Measurements from ENCODE around the gene BTLA.
"Not testable (repeated sequence)": the region's sequence is repeated elsewhere in the genome, so short reads cannot be mapped to it uniquely, and the experiment has no call there.

Gene BTLA

DNA sequence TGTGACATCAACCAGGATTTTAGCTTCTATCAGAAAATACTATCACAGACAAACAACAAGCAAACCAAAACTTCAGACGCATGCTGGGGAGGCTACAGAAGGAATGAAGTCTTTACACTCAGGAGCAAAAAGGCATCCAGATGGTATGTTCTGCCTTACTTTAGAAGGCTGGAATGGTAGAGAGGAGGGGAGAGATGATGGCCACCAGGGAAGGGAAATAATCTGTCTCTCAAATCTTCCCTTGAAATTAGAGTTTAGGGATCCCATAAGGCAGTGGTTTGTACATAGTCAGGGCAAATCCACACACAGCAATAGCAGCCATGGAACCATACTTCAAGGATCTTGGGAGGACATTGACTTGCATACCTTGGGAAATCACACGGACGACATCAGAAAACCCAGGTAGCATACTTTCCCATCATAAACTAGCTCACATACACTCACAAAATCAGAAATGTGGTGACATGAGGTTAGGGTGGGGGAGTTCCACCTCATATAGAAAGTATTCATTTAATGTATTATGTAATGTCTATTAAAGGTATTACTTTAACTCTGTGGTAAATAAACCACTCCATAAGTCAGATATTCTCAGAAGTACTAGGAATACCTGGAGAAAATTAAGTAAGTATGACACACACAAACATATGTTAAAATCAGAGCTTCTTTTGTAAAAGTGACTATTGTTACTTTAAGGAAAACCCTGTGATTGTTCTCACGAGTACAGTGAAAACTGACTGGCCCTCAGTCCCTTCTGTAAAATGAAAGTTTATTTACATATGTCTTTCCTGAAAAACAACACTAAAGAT is 9.4 kb downstream of the BTLA start:
- DNase-seq = no peak

DNA sequence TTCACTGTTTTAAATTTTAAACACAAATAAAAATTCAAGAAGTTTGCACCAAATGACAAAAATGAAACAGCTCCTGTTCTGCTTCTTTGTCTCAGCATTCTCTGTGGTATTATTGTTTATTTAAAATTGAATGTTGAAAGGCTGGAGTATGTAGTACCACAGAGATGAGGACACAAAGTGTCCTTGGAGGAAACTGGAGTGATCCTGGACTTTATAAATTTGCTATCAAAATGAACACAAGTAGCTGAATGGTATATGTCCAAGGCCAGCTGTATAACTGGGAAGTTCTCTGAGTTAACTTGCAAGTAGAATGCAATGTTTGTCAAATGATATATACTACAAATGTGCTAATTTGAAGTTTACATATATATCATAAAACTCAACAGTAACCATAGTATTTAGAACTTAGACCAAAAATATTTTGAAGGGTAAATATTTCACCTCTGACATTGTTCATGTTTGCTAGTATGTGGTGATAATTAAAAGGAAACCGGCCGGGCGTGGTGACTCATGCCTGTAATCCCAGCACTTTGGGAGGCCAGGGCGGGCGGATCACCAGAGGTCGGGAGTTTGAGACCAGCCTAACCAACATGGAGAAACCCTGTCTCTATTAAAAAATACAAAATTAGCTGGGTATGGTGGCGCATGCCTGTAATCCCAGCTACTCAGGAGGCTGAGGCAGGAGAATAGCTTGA is 12.3 kb downstream of the BTLA start:
- DNase-seq = no peak

DNA sequence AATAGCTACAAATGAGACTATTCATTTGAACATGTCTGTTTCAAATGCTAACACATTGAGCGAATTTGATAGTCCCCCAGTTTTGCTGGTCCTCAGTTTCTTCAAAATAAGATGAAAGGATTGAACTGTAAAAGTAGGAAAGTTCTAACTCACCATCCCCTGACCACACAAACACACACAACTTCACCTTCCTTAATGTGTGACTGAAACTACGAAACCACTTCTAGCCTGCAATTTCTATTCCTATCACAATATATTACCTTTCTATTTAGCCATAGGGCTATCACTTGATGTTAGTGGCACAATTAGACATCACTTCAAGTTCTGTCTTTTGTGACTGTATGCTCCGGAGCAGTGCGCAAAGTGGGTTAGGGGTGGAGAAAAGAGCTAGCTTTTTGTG is 14.9 kb downstream of the BTLA start:
- no peak for DNase-seq

DNA sequence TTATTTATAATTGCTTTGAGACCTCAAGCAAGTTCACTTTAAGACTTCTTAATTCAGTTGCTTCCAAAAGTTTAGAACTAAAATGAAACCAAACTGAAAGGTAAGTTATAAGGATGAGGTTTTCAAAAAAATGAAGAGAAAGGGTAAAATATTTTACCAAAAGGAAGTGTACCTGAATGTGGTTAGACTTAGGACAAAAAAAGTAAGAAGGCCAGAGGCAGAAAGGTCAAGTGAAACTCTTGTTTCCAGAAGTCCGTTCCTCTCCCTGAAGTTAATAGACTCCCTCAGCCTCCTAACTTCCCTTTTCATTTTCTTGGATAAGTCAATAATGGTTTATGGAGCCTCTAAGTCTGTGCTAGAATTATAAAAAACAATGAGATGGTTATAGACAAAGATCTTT is 16.6 kb downstream of the BTLA start:
- no peak for DNase-seq

DNA sequence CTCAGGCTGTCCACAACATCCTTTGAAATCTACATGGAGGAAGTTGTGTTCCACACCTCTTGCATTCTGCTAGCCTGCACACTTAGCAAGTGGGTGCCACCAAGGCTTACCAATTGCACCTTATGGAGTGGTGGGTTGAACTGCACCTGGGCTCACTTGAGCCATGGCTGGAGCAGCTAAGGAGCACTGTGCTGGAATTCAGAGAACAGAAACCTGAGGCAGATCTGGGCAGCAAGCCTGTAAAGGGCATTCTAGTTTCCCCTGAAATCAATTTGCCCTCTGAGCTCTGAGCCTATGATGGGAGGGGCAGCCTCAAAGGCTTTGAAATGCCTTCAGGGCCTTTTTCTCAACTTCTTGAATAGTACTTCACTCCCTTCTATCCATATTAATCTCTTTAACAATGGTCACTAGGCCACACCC is 18.0 kb downstream of the BTLA start:
- no peak for DNase-seq

DNA sequence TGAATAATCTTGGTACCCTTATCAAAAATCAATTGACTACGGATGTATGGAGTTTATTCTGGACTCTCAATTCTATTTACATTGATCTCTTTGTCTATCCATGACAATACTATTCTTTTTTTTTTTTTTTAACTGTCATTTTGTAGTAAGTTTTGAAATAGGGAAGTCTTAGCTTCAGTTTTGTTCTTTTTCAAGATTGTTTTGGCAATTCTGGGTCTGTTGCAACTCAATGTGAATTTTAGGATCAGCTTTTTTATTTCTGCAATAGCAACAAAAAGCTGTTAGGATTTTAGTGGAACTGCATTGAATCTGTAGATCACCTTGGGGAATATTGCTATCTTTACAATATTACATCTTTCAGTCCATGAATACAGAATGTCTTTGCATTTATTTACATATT is 21.4 kb downstream of the BTLA start:
- DNase-seq = no peak

DNA sequence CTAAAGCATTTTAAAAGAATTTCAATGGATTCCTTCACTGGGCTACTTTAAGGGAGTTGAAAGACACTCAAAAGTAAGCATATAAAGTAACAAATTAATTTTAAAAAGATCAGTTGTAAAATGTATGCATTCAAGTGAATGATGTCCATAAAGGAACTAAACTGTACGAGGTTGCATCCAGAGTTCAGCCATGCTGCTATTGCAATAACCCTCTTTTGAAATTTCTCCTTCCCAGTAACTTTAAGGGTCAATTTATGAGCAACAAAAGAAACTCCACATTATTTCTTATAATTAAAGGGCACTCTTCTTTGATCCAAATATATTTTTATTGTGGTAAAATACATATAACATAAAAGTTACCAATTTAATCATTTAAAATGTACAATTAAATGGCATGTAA is 22.9 kb downstream of the BTLA start:
- DNase-seq = no peak

DNA sequence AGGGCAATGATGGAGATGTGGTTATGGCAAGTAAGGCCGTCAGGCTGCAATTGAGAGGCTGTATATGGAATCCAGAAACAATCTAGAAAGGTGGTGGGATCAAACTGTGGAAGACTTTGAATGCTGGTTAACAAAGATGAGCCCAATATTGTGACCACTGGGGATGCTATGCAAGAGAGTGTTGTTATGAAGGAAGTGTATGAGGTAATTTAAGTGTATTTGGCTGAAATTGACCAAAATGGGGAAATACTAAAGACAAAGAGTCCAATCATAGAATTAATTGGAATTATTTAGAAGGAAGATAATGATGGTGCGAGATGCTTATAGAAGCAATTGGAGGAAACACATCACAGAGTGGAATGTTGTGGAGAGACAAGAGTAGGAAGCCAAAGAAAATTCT is 24.5 kb downstream of the BTLA start:
- DNase-seq = no peak

DNA sequence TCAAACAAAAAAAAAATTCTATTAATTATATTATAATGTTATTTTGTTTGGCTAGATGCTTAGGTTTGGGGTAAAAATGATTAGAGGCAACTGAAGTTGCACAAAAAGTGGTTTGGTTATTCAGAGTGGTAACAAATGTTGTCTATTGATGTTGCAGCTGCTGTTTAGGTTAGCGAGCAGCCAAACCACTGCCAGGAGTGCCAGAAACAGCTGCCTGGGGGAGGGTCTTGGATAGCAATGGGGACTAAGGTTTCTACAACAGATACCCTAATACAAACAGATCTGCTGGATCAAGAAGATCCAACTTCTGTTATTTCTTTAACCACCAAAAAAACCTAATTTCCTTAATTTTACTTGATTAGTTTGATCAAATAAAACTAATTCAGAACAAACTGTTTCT is 26.6 kb downstream of the BTLA start:
- no peak for DNase-seq

DNA sequence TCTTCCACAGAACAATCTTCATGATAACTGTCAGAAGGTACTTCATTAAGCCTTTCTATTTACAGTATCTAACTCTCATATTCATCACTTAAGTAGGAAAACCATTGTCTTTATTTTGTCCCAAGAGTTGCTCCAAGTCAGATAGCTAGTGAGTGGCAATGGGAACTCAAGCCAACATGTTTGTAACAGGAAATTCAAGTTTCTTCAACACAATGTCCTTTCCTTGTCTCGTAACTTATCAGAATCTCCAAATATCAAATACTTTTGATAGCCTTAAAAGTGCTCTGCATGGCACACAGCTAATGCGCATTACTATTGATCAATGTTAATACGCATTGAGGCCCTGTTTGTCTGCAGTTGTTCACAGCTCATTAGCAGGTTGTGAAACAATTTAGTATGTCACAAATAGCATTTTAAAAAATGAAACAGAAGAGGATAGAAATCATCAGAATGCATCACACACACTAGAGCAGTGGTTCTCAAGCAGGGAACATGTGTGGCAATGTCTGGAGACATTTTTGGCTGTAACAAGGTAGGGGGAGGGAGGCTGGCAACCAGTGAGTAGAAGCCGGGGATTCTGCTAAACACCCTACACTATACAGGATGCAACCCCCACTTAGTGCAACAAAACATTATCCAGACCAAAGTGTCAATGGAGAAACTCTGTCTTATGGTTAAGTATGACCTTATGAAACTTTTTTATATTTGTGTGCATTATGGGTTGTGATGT is 27.5 kb downstream of the BTLA start:
- DNase-seq = no peak

DNA sequence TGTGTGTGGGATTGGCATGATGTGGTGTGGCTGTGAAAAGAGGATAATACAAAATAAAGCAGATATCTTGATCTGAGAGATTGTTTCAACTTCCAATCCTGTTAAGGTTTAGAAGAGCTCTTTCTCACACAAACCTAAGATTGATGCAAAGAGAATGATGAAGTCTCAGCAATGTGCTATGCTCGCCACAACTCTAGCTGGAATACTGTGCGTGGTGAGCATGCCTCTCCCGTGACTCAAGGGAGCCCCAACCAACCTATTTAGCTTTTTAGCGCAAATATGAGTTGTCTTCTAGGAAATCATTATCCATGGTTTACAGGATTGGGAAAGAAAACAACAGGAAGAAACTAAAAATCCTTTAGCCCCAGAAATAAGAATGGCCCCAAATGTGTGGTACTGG is 28.5 kb downstream of the BTLA start:
- no peak for DNase-seq

DNA sequence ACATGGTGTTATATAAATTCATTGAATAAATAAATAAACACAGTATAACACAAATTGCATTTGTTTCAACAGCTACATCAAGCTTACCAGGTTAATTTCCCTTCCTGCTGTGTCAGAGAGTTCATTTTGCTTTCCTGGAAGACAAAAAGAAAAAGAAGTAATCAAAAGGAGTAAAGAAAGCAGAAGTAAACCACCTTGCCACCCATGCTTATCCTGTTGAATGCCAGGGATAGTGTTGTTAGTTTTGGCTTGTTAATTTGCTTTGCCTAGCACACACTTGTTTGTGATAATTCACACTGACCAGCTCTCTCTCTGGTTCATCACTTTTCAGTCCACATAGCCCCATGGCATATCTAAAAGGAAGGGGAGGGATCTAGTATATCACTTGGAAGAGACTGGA is 29.6 kb downstream of the BTLA start:
- DNase-seq = no peak

DNA sequence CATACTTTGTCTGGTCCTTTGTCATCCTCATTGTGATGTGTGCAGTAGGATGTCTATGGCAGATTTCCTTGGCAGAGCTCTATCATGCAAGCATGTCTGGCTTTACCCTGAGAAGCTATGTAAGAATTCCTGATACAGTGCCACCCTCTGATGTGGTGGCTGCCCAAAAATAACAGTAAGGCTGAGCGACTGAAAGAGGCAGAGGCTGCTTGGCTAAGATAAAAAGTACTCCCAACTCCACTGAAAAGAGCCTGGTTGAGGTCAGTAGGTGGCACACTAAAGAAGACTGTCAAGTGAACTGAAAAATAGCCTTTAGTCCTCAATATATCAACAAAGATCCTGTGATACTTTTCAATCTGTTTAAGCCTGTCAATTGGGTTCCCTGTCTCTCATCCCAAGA is 31.7 kb downstream of the BTLA start:
- no peak for DNase-seq

DNA sequence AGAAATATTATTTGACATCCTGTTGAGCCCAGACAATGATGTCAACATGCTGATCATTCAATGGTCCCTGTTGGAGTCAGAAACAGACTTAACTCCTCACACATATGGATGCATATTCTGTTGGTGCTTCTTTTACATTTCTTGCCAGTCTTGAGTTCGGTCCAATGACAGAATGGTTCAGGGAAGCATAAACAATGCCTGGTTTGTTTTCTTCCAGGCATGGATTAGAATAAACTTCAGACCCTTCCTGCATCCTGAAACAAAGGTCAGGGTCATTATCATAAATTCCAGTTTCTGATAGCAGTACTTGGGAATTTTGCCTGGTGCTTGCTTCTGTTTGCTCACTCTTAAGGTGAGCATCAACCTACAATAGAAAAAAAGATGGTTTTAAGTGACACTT is 33.3 kb downstream of the BTLA start:
- DNase-seq = no peak

DNA sequence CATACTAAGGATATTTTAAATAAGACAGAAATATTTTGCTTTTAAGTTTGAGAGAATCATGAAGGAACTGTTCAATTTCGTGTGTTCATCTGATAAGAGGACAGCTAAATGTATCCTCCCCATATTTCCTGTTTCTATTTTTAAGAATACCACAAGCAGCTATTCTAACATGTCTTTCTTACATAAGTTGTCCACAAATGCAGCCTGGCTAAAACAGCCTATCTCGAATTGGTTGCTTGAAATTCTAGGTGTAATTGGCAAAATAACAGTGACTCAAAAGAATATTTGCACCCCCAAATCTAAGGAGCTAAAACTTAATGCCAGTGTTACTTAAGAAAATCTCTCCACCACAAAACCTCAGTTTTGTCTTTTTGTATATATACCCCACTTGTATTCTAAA is 35.0 kb downstream of the BTLA start:
- DNase-seq = no peak

DNA sequence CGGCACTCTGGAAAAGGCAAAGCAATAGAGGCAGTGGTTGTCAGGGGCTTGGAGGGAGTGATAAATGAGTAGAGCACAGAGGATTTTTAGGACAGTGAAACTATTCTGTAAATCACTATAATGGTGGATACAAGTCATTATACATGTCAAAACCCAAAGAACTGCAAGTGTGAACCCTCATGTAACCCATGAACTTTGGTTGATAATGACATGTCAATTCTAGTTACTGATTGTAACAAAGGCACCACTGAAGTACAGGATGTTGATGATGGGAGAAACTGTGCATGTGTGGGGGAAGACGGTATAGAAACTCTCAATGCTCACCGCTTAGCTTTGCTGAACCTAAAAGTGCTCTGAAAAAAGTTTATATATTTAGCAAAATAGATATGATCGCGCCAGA is 36.0 kb downstream of the BTLA start:
- DNase-seq = no peak

DNA sequence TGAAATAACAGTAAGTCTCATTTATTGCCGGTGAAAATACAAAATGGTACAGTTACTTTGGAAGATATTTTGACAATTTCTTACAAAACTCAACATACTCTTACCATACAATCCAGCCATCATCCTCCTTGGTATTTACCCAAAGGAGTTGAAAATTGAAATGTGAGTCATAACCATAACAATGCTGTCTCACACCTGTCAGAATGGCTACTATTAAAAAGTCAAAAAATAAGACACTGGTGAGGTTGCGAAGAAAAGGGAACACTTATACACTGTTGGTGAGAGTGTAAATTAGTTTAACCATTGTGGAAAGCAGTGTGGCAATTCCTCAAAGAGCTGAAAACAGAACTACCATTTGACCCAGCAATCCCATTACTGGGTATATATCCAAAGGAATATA is 37.5 kb downstream of the BTLA start:
- DNase-seq = not testable (repeated sequence)

DNA sequence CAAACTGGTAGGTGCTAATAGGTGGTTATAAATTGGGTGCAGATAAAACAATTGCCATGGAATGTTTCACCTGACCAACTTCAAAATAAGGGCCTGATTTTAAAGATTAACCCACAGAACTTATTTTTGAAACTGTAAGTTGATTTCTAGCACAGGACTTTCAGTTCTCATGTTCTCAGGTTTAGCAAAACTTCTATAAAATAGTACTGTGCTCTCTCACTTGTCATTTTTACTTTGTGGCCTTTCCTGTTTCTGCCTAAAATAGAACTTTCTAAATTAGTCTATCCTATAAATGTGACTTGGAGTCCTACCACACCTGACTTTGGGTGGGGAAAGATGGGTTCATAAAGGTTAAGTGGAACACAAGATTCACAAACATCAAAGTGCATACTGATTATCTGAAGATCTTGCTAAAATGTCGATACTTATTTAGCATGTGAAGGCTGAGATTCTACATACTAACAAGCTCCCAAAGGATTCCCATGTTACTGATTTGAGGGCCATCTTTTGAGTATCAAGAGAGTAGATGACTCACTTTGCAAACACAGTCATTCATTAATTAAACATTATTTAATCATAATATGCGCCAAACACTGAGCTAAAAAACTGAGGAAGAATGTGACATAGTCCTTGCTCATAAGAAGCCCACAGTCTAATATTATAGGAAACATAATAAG is 38.6 kb downstream of the BTLA start:
- DNase-seq = no peak

DNA sequence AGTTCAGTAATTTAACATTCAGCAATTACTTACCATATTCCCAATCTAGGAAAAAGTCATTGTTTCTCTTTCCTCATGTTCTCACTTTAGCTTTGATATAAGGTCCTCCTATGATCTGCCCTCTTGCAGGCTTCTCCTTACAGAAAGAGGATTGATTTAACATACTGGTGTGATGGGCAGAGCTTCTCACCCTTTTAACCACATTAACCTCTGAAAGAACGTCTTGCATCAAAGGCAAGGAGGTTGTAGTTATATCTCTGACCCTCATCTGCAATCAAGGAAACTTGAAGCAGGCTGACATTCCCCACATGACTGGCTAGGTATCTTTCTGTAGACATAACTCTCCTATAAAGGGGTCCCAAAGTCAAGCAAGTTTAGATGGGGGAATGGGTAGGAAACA is 39.5 kb downstream of the BTLA start:
- DNase-seq = no peak

DNA sequence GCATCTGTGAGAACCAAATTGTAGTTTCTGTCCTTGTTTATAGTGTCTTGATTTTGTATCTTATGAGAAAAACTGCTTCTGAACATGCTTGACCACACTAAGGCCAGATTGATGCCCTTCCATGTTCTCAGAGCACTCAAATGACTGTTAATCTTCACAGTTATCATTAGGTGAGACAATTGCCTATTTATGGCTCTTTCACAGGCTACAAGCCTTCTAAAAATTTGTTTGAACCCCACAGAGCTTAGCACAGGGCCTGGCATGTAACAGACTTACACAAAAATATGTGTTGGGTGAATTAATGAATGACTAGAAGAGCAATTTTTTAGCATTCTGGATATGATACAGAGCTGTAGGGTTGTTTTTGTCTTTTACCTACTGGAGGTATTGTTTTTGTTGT is 43.1 kb downstream of the BTLA start:
- DNase-seq = no peak

DNA sequence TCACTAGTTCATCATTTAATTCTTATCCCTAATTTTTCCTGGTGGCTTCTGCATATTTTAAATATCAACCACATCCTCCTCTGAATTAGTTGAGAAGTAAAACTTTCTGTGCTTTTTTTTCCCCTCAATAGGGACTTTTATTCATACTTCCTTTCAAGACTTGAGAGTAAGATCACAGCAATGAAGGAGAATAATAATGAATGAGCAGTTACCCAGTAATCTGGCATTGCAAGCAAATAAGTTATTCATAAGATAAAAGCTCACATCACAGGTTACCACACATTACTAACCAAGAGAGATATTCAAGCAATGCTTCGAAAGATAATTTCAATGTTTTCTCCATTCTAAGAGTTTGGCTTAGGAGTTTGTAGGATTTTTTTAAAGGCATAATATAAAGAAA is 50.3 kb downstream of the BTLA start:
- DNase-seq = no peak

DNA sequence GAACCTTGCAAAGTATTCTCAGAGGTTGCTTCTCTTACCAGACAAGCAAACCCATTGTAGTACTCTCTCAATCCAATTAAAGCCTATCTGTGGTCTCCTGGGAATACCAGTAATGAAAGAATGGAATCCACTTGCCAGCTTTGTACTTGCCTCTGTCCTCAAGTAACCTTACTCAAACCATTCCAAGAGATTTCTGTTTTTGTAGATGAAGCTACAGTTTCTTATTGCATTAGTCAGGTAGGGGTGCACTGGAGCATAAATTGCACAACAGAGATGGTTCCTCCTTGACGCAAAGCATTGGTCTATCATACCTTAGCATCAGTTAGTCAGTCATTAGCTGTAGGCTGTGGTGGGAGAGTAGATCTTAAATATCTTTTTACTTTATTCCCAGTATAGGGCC is 52.9 kb downstream of the BTLA start:
- DNase-seq = no peak

DNA sequence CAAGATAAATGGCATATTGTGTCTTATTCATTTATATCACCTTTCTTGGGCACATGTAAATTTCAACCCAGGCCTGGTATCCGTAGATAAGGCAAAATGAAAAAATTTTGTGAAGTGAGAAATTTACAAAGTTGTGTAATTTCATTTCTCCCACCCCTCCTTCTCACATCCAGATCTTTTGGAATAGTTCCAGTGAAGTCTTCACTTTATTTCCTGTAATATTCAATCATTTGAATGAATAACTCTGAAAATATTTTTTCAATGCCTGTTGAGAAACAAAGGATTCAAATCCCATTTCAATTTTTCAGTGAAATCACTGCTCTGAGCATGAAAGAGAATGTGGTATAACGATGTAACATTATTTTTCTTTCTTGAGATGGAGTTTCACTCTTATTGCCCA is 53.4 kb downstream of the BTLA start:
- no peak for DNase-seq
